WTC11 (cell line): ENCODE data around the gene CNN2. TPM values are rescaled to one million over a fixed set of nuclear protein-coding genes. Genes with fewer than 3 reads are reported as not detected.

ENCODE experiments used
- ATAC-seq: fragments of 200-7000 bp; cut with Tn5 transposase; 2 replicates; pipeline ENCODE4 v1.10.0; 2021; ENCODE audit warnings: mild to moderate bottlenecking, moderate library complexity
- CTCF ChIA-PET: fragments of 300-600 bp; sonication (Branson Sonifier 250); formaldehyde crosslinking; loops from one replicate; lab custom pipeline; 2021; ENCODE audit warnings: antibody characterized with exemption; lab: Charles Lee
- POLR2A ChIA-PET: fragments of 350-600 bp; sonication (Branson Sonifier 250); formaldehyde crosslinking; loops from one replicate; lab custom pipeline; 2021; ENCODE audit warnings: antibody characterized with exemption; lab: Charles Lee
- DNase-seq: peaks from one replicate; pipeline ENCODE4 v3.0.0; 2021; ENCODE audit warnings: low spot score
- H3K27ac Mint-ChIP-seq: 2 replicates; pipeline ENCODE4 v1.8.0; 2021; ENCODE audit warnings: mixed read lengths
- H3K27me3 Mint-ChIP-seq: 2 replicates; pipeline ENCODE4 v1.8.0; 2021; ENCODE audit warnings: low read depth, mild to moderate bottlenecking, moderate library complexity, mixed read lengths
- H3K36me3 Mint-ChIP-seq: 2 replicates; pipeline ENCODE4 v1.8.0; 2021; ENCODE audit warnings: mixed read lengths
- H3K4me1 Mint-ChIP-seq: 2 replicates; pipeline ENCODE4 v1.8.0; 2022; ENCODE audit warnings: mixed read lengths
- H3K4me3 Mint-ChIP-seq: 2 replicates; pipeline ENCODE4 v1.8.0; 2021; ENCODE audit warnings: mild to moderate bottlenecking, moderate library complexity, mixed read lengths
- H3K9me3 Mint-ChIP-seq: 2 replicates; pipeline ENCODE4 v1.8.0; 2021; ENCODE audit warnings: mixed read lengths
- ARID4B ChIP-seq: sonication (generic); formaldehyde crosslinking; IDR thresholded peaks from 2 replicates; pipeline ENCODE4 v1.8.0; 2023; ENCODE audit warnings: missing genetic modification reagents, mild to moderate bottlenecking, borderline replicate concordance
- ATF1 ChIP-seq: sonication (generic); formaldehyde crosslinking; IDR thresholded peaks from 2 replicates; pipeline ENCODE4 v1.8.1; 2023; ENCODE audit warnings: mild to moderate bottlenecking, moderate library complexity, missing genetic modification reagents
- E2F4 ChIP-seq: sonication (generic); formaldehyde crosslinking; IDR thresholded peaks from 2 replicates; pipeline ENCODE4 v1.8.1; 2022; ENCODE audit warnings: low read depth, mild to moderate bottlenecking, moderate library complexity, missing genetic modification reagents, borderline replicate concordance
- GRHL2 ChIP-seq: fragments of 250-450 bp; sonication (Bioruptor Pico); IDR thresholded peaks from 2 replicates; pipeline ENCODE4 v1.8.0; 2022; ENCODE audit warnings: mild to moderate bottlenecking, moderate library complexity; ENCODE audit not compliant: insufficient replicate concordance, severe bottlenecking
- NR1H2 ChIP-seq: sonication (generic); formaldehyde crosslinking; IDR thresholded peaks from 2 replicates; pipeline ENCODE4 v1.9.0; 2021; ENCODE audit warnings: mild to moderate bottlenecking, moderate library complexity, missing genetic modification reagents
- ZBTB21 ChIP-seq: sonication (generic); formaldehyde crosslinking; IDR thresholded peaks from 2 replicates; pipeline ENCODE4 v1.8.1; 2023; ENCODE audit warnings: mild to moderate bottlenecking, missing genetic modification reagents, borderline replicate concordance
- total RNA-seq: library from RNA; stranded (reverse); gene quantifications from 3 replicates; pipeline ENCODE4 v1.2.3, GENCODE V29; 2021
- TF ChIP-seq, protein P1 (sequence below): sonication (generic); formaldehyde crosslinking; IDR thresholded peaks from 2 replicates; pipeline ENCODE4 v1.8.1; 2022; ENCODE audit warnings: low read depth, missing genetic modification reagents, borderline replicate concordance
- TF ChIP-seq, protein P2 (sequence below): fragments of 250-450 bp; sonication (Bioruptor Pico); IDR thresholded peaks from 2 replicates; pipeline ENCODE4 v1.8.0; 2021; ENCODE audit warnings: mild to moderate bottlenecking
- TF ChIP-seq, protein P3 (sequence below): fragments of 250-450 bp; sonication (Bioruptor Pico); IDR thresholded peaks from 2 replicates; pipeline ENCODE4 v2.1.2; 2022; ENCODE audit warnings: mild to moderate bottlenecking, moderate library complexity

Gene CNN2
- total RNA-seq, 1 experiment from 2014 or later: 390 TPM

- no peak for TF ChIP-seq ARID4B (CRISPR knock-in tag)
- TF ChIP-seq GRHL2 (CRISPR knock-in tag): no peak
- no peak for TF ChIP-seq E2F4 (CRISPR knock-in tag)
- TF ChIP-seq, protein P1, sequence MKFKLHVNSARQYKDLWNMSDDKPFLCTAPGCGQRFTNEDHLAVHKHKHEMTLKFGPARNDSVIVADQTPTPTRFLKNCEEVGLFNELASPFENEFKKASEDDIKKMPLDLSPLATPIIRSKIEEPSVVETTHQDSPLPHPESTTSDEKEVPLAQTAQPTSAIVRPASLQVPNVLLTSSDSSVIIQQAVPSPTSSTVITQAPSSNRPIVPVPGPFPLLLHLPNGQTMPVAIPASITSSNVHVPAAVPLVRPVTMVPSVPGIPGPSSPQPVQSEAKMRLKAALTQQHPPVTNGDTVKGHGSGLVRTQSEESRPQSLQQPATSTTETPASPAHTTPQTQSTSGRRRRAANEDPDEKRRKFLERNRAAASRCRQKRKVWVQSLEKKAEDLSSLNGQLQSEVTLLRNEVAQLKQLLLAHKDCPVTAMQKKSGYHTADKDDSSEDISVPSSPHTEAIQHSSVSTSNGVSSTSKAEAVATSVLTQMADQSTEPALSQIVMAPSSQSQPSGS (CRISPR knock-in tag): no peak
- no peak for TF ChIP-seq ZBTB21 (CRISPR knock-in tag)
- no peak for TF ChIP-seq NR1H2 (CRISPR knock-in tag)
These were observed 32.5 kb upstream of the CNN2 start (continued) for GRCh38 chr19:993831-994393.

DNA sequence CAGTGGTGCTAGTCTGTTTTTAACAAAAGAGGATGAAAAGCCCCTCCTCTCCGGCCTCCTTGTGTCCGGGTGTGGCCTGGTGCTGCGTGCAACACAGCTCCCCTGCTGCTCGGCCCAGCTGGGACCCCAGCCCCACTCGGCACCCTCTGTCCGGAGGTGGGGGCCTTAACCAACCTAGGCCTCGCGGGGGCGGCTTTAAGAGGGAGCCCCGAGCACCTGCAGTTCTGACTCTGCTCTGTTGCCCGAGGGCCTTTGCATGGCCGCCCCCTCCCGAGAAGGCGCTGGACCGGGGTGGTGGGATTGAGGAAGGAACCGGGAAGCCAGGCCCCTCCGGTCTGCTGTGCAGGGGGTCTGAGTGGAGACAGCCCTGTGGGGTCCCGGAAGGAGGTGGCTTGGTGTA, 31.9 kb upstream of the CNN2 start:
- CTCF ChIA-PET: interaction anchor here (1.8 to 4.0 kb wide), 3 partner anchors 10 to 250 kb away, joined by 4 to 20 read pairs (median 10); partner anchors contain the start of gene WDR18
- DNase-seq: no peak
- Mint-ChIP-seq H3K27me3 (peaks cover 30% of the 10 kb centered on the region), H3K27ac (no peak overlapping the region), H3K4me1 (peaks cover 5% of the 10 kb centered on the region; the same call in 1 of the 2 replicates), H3K9me3 (no peaks in the 10 kb centered on the region), H3K36me3 (peaks cover 8% of the 10 kb centered on the region), H3K4me3 (no peak overlapping the region)
- no peak for ATAC-seq
- POLR2A ChIA-PET: interaction anchor here (1.0 kb wide), 1 partner anchor 33 kb away, joined by 3 read pairs; no protein-coding TSS in a partner anchor
- no peak for TF ChIP-seq NR1H2 (CRISPR knock-in tag)
- TF ChIP-seq, all 79 proteins: peak for 0

- ATAC-seq (no peak), DNase-seq (no peak)
- peaks cover 34% of the 10 kb centered on the region for H3K27me3 Mint-ChIP-seq
- TF ChIP-seq, protein P2, sequence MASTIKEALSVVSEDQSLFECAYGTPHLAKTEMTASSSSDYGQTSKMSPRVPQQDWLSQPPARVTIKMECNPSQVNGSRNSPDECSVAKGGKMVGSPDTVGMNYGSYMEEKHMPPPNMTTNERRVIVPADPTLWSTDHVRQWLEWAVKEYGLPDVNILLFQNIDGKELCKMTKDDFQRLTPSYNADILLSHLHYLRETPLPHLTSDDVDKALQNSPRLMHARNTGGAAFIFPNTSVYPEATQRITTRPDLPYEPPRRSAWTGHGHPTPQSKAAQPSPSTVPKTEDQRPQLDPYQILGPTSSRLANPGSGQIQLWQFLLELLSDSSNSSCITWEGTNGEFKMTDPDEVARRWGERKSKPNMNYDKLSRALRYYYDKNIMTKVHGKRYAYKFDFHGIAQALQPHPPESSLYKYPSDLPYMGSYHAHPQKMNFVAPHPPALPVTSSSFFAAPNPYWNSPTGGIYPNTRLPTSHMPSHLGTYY (CRISPR knock-in tag): no peak
- no peak for TF ChIP-seq ATF1 (CRISPR knock-in tag)
- TF ChIP-seq, protein P3, sequence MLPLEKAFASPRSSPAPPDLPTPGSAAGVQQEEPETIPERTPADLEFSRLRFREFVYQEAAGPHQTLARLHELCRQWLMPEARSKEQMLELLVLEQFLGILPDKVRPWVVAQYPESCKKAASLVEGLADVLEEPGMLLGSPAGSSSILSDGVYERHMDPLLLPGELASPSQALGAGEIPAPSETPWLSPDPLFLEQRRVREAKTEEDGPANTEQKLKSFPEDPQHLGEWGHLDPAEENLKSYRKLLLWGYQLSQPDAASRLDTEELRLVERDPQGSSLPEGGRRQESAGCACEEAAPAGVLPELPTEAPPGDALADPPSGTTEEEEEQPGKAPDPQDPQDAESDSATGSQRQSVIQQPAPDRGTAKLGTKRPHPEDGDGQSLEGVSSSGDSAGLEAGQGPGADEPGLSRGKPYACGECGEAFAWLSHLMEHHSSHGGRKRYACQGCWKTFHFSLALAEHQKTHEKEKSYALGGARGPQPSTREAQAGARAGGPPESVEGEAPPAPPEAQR (CRISPR knock-in tag): no peak
- no peak overlapping the region for H3K4me3 Mint-ChIP-seq
- H3K9me3 Mint-ChIP-seq: no peaks in the 10 kb centered on the region
- POLR2A ChIA-PET: interaction anchor here (1.0 to 1.4 kb wide), 3 partner anchors 9 to 76 kb away, joined by 3 to 4 read pairs (median 3); no protein-coding TSS in a partner anchor
- peaks cover 8% of the 10 kb centered on the region for H3K36me3 Mint-ChIP-seq
- no peak overlapping the region for H3K27ac Mint-ChIP-seq
- CTCF ChIA-PET: interaction anchor here (0.6 to 4.0 kb wide), 6 partner anchors 9 to 249 kb away, joined by 3 to 20 read pairs (median 6); partner anchors contain the start of gene WDR18
- peaks cover 5% of the 10 kb centered on the region; the same call in 1 of the 2 replicates for H3K4me1 Mint-ChIP-seq
These were observed 31.2 kb upstream of the CNN2 start for GRCh38 chr19:995051-995827.
